ENCODE data around the gene FBXO9. TPM values are rescaled to one million over a fixed set of nuclear protein-coding genes. Genes with fewer than 3 reads are reported as not detected.

FBXO9 gene
- total RNA-seq, 1 experiment from 2014 or later, result 51.3 TPM

DNA sequence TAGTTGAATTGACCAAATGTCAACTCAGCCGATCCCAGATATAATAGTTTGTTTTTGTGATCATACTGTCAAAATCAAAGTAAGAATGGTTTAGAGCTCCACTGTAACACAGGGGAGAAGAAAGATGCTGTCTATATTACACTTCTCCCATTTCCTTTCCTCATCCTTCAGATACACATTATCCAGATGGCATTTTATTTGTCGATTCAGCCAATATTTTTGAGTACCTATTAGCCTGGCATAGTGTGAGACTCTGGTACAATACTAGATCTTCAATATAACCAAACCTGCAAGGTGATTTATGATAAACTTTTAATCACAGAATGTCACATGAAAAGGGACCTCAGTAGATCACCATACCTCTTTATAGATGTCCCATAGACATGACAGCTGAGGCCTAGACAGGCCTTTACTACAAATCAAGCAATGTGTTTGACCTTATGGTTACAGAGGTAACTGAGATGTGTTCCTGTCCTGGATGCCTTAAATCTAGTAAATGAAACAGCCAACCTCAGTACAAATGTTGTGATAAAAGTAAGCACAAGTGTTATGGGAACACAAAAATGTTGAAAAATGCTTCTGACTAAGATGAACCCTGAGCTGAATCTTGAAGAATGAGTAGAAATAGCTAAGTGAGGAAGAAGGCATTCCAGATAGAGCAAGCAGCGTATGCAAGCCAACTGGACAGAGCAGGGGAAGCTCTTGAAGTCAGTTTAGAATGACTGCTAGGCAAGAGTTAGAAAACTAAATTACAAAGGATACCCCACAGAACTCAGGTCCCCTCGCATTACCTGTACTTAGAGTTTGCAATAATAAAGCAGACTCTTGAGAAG, 1.9 kb downstream of the FBXO9 start:
- no peak for DNase-seq (ENCODE audit: low read depth, low spot score)
- in situ Hi-C loops (cut with HindIII; ENCODE audit: low pct_unique_long_range_greater_than_20kb, low sequenced_read_pairs), result no loop called here

DNA sequence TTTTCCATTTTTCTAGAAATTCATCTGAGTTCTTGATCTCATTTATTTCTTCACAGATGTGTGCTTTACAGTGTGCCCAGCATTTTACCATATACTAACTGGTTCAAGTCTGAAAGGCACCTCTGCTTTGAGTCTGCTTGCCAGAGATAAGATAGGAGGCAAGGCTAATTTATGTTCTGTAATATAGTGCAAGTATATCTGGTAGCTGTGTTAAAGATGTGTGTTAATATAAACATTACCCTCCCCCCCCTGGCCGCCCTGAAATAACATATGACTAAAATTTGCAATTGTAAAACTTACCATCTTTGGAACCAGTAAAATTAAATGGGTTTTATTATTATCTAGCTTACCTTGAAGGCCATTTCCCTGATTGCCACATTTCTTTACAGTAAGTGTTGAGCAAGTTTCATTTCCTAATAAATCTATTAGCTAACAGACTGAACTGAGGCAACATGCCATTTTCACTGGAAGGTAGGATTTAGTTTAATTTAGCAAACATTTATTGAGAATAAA, 2.7 kb downstream of the FBXO9 start:
- in situ Hi-C loops (cut with HindIII; ENCODE audit: low pct_unique_long_range_greater_than_20kb, low sequenced_read_pairs), result no loop called here
- DNase-seq (ENCODE audit: low read depth, low spot score), result no peak

DNA sequence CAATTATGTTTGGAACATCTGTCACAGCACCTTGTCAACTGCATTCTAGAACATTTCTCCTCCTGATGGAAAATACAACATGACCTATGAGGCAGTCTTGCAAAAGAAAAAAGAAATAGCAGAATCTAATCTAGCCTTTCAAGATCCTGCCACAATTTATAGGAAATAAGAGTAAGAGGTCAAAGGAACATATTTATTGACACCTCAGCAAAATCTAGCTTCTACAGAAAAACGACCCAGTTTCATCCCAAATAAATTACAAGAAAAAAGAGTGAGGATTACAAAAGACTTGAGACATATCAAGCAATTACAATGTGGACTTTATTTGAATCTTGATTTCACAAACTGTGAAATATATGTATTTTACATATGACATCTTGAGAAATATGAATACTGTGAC, 4.2 kb downstream of the FBXO9 start:
- in situ Hi-C loops (cut with HindIII; ENCODE audit: low pct_unique_long_range_greater_than_20kb, low sequenced_read_pairs), result no loop called here
- no peak for DNase-seq (ENCODE audit: low read depth, low spot score)

GRCh38 chr6:53070806-53071205, 5.6 kb downstream of the FBXO9 start:
- in situ Hi-C loops (cut with HindIII; ENCODE audit: low pct_unique_long_range_greater_than_20kb, low sequenced_read_pairs), result no loop called here
- DNase-seq (ENCODE audit: low read depth, low spot score), result no peak

- in situ Hi-C loops (cut with HindIII; ENCODE audit: low pct_unique_long_range_greater_than_20kb, low sequenced_read_pairs), result no loop called here
Measured at GRCh38 chr6:53074347-53074746, 9.1 kb downstream of the FBXO9 start.

GRCh38 chr6:53080813-53081212, 15.6 kb downstream of the FBXO9 start:
- in situ Hi-C loops (cut with HindIII; ENCODE audit: low pct_unique_long_range_greater_than_20kb, low sequenced_read_pairs), result no loop called here
- DNase-seq (ENCODE audit: low read depth, low spot score), result no peak

More at GRCh38 chr6:53074347-53074746, 9.1 kb downstream of the FBXO9 start:
- DNase-seq (ENCODE audit: low read depth, low spot score), result no peak

GRCh38 chr6:53086302-53086701, 21.1 kb downstream of the FBXO9 start:
- in situ Hi-C loops (cut with HindIII; ENCODE audit: low pct_unique_long_range_greater_than_20kb, low sequenced_read_pairs), result no loop called here
- DNase-seq (ENCODE audit: low read depth, low spot score), result no peak

- DNase-seq (ENCODE audit: low read depth, low spot score), result no peak
- in situ Hi-C loops (cut with HindIII; ENCODE audit: low pct_unique_long_range_greater_than_20kb, low sequenced_read_pairs), result no loop called here
Measured at GRCh38 chr6:53089948-53090347, 24.7 kb downstream of the FBXO9 start.

GRCh38 chr6:53090576-53090975, 25.4 kb downstream of the FBXO9 start:
- DNase-seq (ENCODE audit: low read depth, low spot score), result no peak

GRCh38 chr6:53095270-53095669, 30.1 kb downstream of the FBXO9 start:
- no peak for DNase-seq (ENCODE audit: low read depth, low spot score)
- in situ Hi-C loops (cut with HindIII; ENCODE audit: low pct_unique_long_range_greater_than_20kb, low sequenced_read_pairs), result no loop called here

More at GRCh38 chr6:53090576-53090975, 25.4 kb downstream of the FBXO9 start:
- in situ Hi-C loops (cut with HindIII; ENCODE audit: low pct_unique_long_range_greater_than_20kb, low sequenced_read_pairs), result no loop called here

DNA sequence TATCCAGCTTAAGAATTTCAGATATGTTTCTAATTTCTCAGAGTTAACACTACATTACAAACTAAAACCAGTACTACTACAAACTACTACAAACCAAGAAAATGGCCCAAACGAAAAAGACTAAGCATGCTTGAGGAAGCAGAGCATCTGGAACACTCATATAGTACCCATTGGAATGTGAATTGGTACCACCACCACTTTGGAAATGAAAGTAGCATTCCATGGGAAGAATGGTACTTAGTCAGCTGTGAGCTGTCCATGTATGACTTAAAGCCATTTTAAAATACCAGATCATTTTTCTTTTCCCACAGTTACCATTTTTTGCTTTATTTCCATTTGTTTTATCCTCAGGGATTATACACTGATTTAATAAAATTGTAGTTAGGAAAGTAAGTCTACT, 30.5 kb downstream of the FBXO9 start:
- in situ Hi-C loops (cut with HindIII; ENCODE audit: low pct_unique_long_range_greater_than_20kb, low sequenced_read_pairs), result no loop called here
- DNase-seq (ENCODE audit: low read depth, low spot score), result no peak

GRCh38 chr6:53100561-53100960, 35.4 kb downstream of the FBXO9 start:
- no peak for DNase-seq (ENCODE audit: low read depth, low spot score)
- in situ Hi-C loops (cut with HindIII; ENCODE audit: low pct_unique_long_range_greater_than_20kb, low sequenced_read_pairs), result no loop called here

- no peak for DNase-seq (ENCODE audit: low read depth, low spot score)
- in situ Hi-C loops (cut with HindIII; ENCODE audit: low pct_unique_long_range_greater_than_20kb, low sequenced_read_pairs), result no loop called here
Measured at GRCh38 chr6:53101006-53101405, 35.8 kb downstream of the FBXO9 start.

DNA sequence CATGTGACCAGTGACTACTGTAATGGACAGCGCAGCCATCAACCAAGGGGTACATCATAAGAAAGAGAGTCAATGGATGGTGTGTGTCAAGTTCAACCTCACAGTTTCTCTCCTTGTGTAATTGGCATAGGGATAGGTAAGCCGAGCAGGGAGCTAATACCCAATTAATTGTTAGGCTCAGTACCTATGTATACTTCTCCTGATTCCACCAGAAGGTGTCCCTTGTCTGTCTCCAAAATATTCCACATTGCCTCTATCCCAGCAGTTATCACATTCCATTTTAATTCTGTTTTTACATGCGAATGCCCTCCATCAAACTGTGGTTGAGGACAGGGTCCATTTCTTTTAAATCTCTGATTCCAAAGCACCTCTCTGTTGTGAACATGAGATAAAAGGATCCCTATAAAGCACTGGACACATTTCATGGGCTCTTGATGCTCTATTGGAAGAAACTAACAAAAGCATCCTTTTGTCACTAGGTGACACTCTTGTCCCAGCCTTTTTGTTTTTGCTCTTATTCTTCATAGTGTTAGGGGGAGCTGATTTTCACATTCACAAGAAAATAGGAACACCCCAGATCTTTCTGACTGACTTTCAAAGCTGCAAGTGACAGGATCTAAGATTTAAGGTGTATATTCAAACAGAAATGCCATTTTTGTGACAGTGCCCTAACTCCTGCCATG, 38.9 kb downstream of the FBXO9 start:
- in situ Hi-C loops (cut with HindIII; ENCODE audit: low pct_unique_long_range_greater_than_20kb, low sequenced_read_pairs), result no loop called here
- DNase-seq (ENCODE audit: low read depth, low spot score), result peak; percentile 34

- in situ Hi-C loops (cut with HindIII; ENCODE audit: low pct_unique_long_range_greater_than_20kb, low sequenced_read_pairs), result no loop called here
- DNase-seq (ENCODE audit: low read depth, low spot score), result no peak
Measured at GRCh38 chr6:53104916-53105315, 39.7 kb downstream of the FBXO9 start.

- DNase-seq (ENCODE audit: low read depth, low spot score), result no peak
- in situ Hi-C loops (cut with HindIII; ENCODE audit: low pct_unique_long_range_greater_than_20kb, low sequenced_read_pairs), result no loop called here
Measured at GRCh38 chr6:53107091-53107490, 41.9 kb downstream of the FBXO9 start.

GRCh38 chr6:53109612-53110011, 44.4 kb downstream of the FBXO9 start:
- DNase-seq (ENCODE audit: low read depth, low spot score), result no peak
- in situ Hi-C loops (cut with HindIII; ENCODE audit: low pct_unique_long_range_greater_than_20kb, low sequenced_read_pairs), result no loop called here

GRCh38 chr6:53111865-53112264, 46.7 kb downstream of the FBXO9 start:
- DNase-seq (ENCODE audit: low read depth, low spot score), result no peak
- in situ Hi-C loops (cut with HindIII; ENCODE audit: low pct_unique_long_range_greater_than_20kb, low sequenced_read_pairs), result no loop called here

GRCh38 chr6:53112404-53112803, 47.2 kb downstream of the FBXO9 start:
- no peak for DNase-seq (ENCODE audit: low read depth, low spot score)
- in situ Hi-C loops (cut with HindIII; ENCODE audit: low pct_unique_long_range_greater_than_20kb, low sequenced_read_pairs), result no loop called here
